HepG2 (cell line): ENCODE results near the gene DUS2. TPM values are rescaled to one million over a fixed set of nuclear protein-coding genes. Genes with fewer than 3 reads are reported as not detected.

Experiments used
- ATAC-seq: fragments of 200-7000 bp; cut with Tn5 transposase; 3 replicates; pipeline ENCODE4 v1.9.1; 2020; ENCODE audit warnings: mild to moderate bottlenecking, moderate library complexity
- BruUV-seq: library from RNA; stranded (reverse); fragments of 400-500 nt; replicated peaks from 2 replicates; lab custom pipeline; 2021; lab: Mats Ljungman, UMichigan
- CTCF ChIA-PET: fragments of 300-600 bp; formaldehyde crosslinking; extraction: SDS; loops from one replicate; lab custom pipeline; 2021; ENCODE audit warnings: low total read pairs, inconsistent platforms, low intra/inter-chr PET ratio; lab: Yijun Ruan, JAX
- POLR2A ChIA-PET: fragments of 350-600 bp; sonication (Branson Sonifier 250); formaldehyde crosslinking; loops from one replicate; lab custom pipeline; 2020; ENCODE audit warnings: antibody characterized with exemption, inconsistent platforms; lab: Yijun Ruan, JAX
- DNase-seq: peaks from one replicate; pipeline ENCODE4 v3.0.0-alpha.2; 2015; ENCODE audit warnings: low spot score
- FAIRE-seq: peaks from 3 replicates; lab custom pipeline; 2011; peaks lifted over from hg19 to GRCh38; lab: Jason Lieb, UNC
- H2AFZ ChIP-seq: one replicate; pipeline ENCODE4 v1.6.1; 2011; ENCODE audit warnings: low read length, inconsistent platforms
- H3K27ac ChIP-seq: fragments of 300-600 bp; 3 replicates; pipeline ENCODE4 v1.8.0; 2011; ENCODE audit warnings: mixed run types, mild to moderate bottlenecking, mixed read lengths, low read length, inconsistent platforms; ENCODE audit not compliant: insufficient read depth; ENCODE audit errors: extremely low read length
- H3K27me3 ChIP-seq, 2 experiments: fragments of 200-600 bp in 1 of 2; 2 replicates in 1 of 2; 3 replicates in 1 of 2; pipeline versions ENCODE4 v1.6.0 to v1.8.0; 2011; ENCODE audit warnings: low read length in 2 of 2, mild to moderate bottlenecking in 2 of 2, moderate library complexity in 2 of 2, inconsistent platforms in 1 of 2; ENCODE audit not compliant: insufficient read depth in 2 of 2, control insufficient read depth in 1 of 2
- H3K36me3 ChIP-seq, 2 experiments: fragments of 200-600 bp in 1 of 2; replicated peaks in 1 of 2; 2 replicates in 1 of 2; 3 replicates in 1 of 2; pipeline versions ENCODE4 v1.5.1 to v1.8.0; 2011; ENCODE audit warnings: low read length in 2 of 2, inconsistent platforms in 1 of 2; ENCODE audit not compliant: insufficient read depth in 2 of 2, control insufficient read depth in 1 of 2
- H3K4me1 ChIP-seq: 2 replicates; pipeline ENCODE4 v1.5.1; 2012; ENCODE audit warnings: low read length, inconsistent platforms; ENCODE audit not compliant: insufficient read depth
- H3K4me2 ChIP-seq: 2 replicates; pipeline ENCODE4 v1.6.0; 2011; ENCODE audit warnings: low read depth, low read length, inconsistent platforms
- H3K4me3 ChIP-seq, 3 experiments: fragments of 200-600 bp in 1 of 3; sonication (generic), shearing (Covaris generic) in 1 of 3; replicated peaks in 1 of 3; 2 replicates each; pipeline ENCODE4 v1.5.1; 2011 to 2016; ENCODE audit warnings: low read length in 3 of 3, inconsistent platforms in 2 of 3, low read depth in 2 of 3, mild to moderate bottlenecking in 2 of 3, control low read depth in 1 of 3, mixed read lengths in 1 of 3; ENCODE audit not compliant: insufficient read depth in 1 of 3
- H3K79me2 ChIP-seq: one replicate; pipeline ENCODE4 v1.6.1; 2011; ENCODE audit warnings: low read length, inconsistent platforms; ENCODE audit not compliant: insufficient read depth
- H3K9ac ChIP-seq: 2 replicates; pipeline ENCODE4 v1.6.0; 2011; ENCODE audit warnings: mild to moderate bottlenecking, low read depth, low read length, inconsistent platforms; ENCODE audit not compliant: insufficient read depth
- H3K9me3 ChIP-seq: 2 replicates; pipeline ENCODE4 v1.5.1; 2012; ENCODE audit warnings: mild to moderate bottlenecking, low read length
- H4K20me1 ChIP-seq: 2 replicates; pipeline ENCODE4 v1.6.0; 2011; ENCODE audit warnings: inconsistent platforms, mild to moderate bottlenecking, low read length, moderate library complexity; ENCODE audit not compliant: insufficient read depth
- HNRNPUL1 ChIP-seq: fragments of 200-400 bp; formaldehyde crosslinking; IDR thresholded peaks from 2 replicates; pipeline ENCODE4 v1.6.1; 2017; ENCODE audit warnings: low read depth, mild to moderate bottlenecking, low read length, moderate library complexity
- JUND ChIP-seq: sonication (generic); formaldehyde crosslinking; IDR thresholded peaks from 2 replicates; pipeline ENCODE4 v1.8.0; 2022; ENCODE audit warnings: mild to moderate bottlenecking, missing genetic modification reagents
- MEIS2 ChIP-seq: sonication (generic); formaldehyde crosslinking; IDR thresholded peaks from 2 replicates; pipeline ENCODE4 v1.9.0; 2021; ENCODE audit warnings: mild to moderate bottlenecking, missing genetic modification reagents
- MIER2 ChIP-seq: IDR thresholded peaks from 2 replicates; pipeline ENCODE4 v1.6.1; 2016; ENCODE audit warnings: missing biosample characterization, missing genetic modification reagents
- U2AF2 ChIP-seq: fragments of 200-400 bp; formaldehyde crosslinking; IDR thresholded peaks from 2 replicates; pipeline ENCODE4 v1.6.1; 2017; ENCODE audit warnings: low read depth, mild to moderate bottlenecking, low read length
- XRCC5 ChIP-seq: fragments of 200-400 bp; formaldehyde crosslinking; optimal IDR thresholded peaks from 2 replicates; pipeline ENCODE3; 2017; ENCODE audit warnings: mild to moderate bottlenecking, low read length
- ZFAT ChIP-seq: sonication (generic); formaldehyde crosslinking; conservative IDR thresholded peaks from 2 replicates; pipeline ENCODE4 v1.8.1; 2023; ENCODE audit warnings: missing genetic modification reagents, inconsistent platforms
- ZNF567 ChIP-seq: sonication (generic); formaldehyde crosslinking; IDR thresholded peaks from 2 replicates; pipeline ENCODE4 v1.8.1; 2023; ENCODE audit warnings: mild to moderate bottlenecking, missing genetic modification reagents, borderline replicate concordance
- WGBS: methylation state at CpG from one replicate; pipeline ENCODE4 v1.1.6; 2017; ENCODE audit warnings: low lambda C conversion rate; 5-methylcytosine and 5-hydroxymethylcytosine counted together
- in situ Hi-C: cut with HindIII; loops from 2 replicates; pipeline ENCODE4 v1.10.0; 2017; ENCODE audit warnings: low pct_unique_long_range_greater_than_20kb; ENCODE audit not compliant: extremely low pct_ligation_motif_present
- intact Hi-C: fragments of 100-400 bp; cut with micrococcal nuclease; formaldehyde crosslinking; loops from one replicate; pipeline ENCODE4 v1.10.0; 2022; ENCODE audit not compliant: unreplicated experiment
- polyA plus RNA-seq, 8 experiments: library from polyadenylated mRNA; depleted of rRNA in 3 of 8; stranded (reverse) in 7 of 8; unstranded in 1 of 8; fragments of >200 nt; fragmentation: Illumina TruSeq in 4 of 8; extraction: Trizol in 4 of 8; gene quantifications; 2 replicates each; pipeline versions ENCODE4 v1.2.1 to v1.2.3, GENCODE V29; 2011 to 2016; ENCODE audit warnings: low read depth in 4 of 8, missing spikeins in 1 of 8, mixed read lengths in 1 of 8; ENCODE audit not compliant: insufficient read depth in 1 of 8
- total RNA-seq, 5 experiments: library from RNA; depleted of rRNA; stranded (reverse); fragments of >200 nt; fragmentation: Illumina TruSeq; extraction: Trizol; gene quantifications; 2 replicates each; pipeline ENCODE4 v1.2.3, GENCODE V29; 2016; ENCODE audit warnings: low read depth in 1 of 5
- TF ChIP-seq, protein P1 (sequence below): sonication (generic); formaldehyde crosslinking; IDR thresholded peaks from 2 replicates; pipeline ENCODE4 v1.8.1; 2022; ENCODE audit warnings: low read depth, mild to moderate bottlenecking, missing genetic modification reagents
- TF ChIP-seq, protein P2 (sequence below): sonication (generic); formaldehyde crosslinking; IDR thresholded peaks from 2 replicates; pipeline ENCODE4 v1.4.0; 2020; ENCODE audit warnings: missing genetic modification reagents
- TF ChIP-seq, protein P3 (sequence below): sonication (generic); formaldehyde crosslinking; IDR thresholded peaks from 2 replicates; pipeline ENCODE4 v1.5.1; 2020; ENCODE audit warnings: missing genetic modification reagents, mild to moderate bottlenecking, borderline replicate concordance
- TF ChIP-seq, protein P4 (sequence below): sonication (generic); formaldehyde crosslinking; conservative IDR thresholded peaks from 2 replicates; pipeline ENCODE4 v1.8.0; 2022; ENCODE audit warnings: low read depth, missing genetic modification reagents
- TF ChIP-seq, protein P5 (sequence below): IDR thresholded peaks from 2 replicates; pipeline ENCODE4 v1.6.1; 2016; ENCODE audit warnings: missing compliant biosample characterization, missing genetic modification reagents, borderline replicate concordance

DUS2 gene
- total and polyA plus RNA-seq, 2 of the 13 experiments (the other 11 are each of a cell fraction or from before 2014, with no cell fraction given) = 17.8 to 25.1 TPM

DNA sequence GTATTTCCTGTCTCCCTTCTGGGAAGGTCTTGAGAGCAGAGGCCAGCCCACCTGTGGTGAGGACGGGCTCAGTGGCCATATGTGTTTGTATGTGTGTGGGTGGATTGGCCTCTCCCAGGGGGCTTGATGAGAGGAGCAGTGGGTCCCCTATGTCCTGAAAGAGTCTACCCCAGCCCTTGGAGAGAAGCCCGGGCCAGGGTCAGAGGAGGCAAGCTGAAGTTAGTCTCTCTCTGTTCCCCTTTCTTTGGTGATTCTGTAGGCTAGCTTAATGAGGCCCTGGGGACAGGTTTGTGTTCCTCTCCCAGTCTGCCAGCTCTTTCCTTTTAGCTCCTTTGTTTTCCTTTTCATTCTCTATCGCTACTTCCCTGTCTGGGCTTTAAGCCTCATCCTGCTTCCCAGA, 38.3 kb downstream of the DUS2 start:
- 100% methylated on average over 3 of the region's 3 CpGs for WGBS
- no peak for FAIRE-seq
- BruUV-seq = no TSS peak
- TF ChIP-seq, protein P1, sequence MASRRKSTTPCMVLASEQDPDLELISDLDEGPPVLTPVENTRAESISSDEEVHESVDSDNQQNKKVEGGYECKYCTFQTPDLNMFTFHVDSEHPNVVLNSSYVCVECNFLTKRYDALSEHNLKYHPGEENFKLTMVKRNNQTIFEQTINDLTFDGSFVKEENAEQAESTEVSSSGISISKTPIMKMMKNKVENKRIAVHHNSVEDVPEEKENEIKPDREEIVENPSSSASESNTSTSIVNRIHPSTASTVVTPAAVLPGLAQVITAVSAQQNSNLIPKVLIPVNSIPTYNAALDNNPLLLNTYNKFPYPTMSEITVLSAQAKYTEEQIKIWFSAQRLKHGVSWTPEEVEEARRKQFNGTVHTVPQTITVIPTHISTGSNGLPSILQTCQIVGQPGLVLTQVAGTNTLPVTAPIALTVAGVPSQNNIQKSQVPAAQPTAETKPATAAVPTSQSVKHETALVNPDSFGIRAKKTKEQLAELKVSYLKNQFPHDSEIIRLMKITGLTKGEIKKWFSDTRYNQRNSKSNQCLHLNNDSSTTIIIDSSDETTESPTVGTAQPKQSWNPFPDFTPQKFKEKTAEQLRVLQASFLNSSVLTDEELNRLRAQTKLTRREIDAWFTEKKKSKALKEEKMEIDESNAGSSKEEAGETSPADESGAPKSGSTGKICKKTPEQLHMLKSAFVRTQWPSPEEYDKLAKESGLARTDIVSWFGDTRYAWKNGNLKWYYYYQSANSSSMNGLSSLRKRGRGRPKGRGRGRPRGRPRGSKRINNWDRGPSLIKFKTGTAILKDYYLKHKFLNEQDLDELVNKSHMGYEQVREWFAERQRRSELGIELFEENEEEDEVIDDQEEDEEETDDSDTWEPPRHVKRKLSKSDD = no peak
- TF ChIP-seq HNRNPUL1 (no peak), MEIS2 (CRISPR knock-in tag) (no peak), ZNF567 (CRISPR knock-in tag) (no peak), MIER2 (CRISPR knock-in tag) (no peak), XRCC5 (no peak), ZFAT (no peak), JUND (CRISPR knock-in tag) (no peak), U2AF2 (no peak)
- TF ChIP-seq, protein P2, sequence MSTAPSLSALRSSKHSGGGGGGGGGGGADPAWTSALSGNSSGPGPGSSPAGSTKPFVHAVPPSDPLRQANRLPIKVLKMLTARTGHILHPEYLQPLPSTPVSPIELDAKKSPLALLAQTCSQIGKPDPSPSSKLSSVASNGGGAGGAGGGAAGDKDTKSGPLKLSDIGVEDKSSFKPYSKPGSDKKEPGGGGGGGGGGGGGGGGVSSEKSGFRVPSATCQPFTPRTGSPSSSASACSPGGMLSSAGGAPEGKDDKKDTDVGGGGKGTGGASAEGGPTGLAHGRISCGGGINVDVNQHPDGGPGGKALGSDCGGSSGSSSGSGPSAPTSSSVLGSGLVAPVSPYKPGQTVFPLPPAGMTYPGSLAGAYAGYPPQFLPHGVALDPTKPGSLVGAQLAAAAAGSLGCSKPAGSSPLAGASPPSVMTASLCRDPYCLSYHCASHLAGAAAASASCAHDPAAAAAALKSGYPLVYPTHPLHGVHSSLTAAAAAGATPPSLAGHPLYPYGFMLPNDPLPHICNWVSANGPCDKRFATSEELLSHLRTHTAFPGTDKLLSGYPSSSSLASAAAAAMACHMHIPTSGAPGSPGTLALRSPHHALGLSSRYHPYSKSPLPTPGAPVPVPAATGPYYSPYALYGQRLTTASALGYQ (CRISPR knock-in tag) = no peak
- TF ChIP-seq, protein P3, sequence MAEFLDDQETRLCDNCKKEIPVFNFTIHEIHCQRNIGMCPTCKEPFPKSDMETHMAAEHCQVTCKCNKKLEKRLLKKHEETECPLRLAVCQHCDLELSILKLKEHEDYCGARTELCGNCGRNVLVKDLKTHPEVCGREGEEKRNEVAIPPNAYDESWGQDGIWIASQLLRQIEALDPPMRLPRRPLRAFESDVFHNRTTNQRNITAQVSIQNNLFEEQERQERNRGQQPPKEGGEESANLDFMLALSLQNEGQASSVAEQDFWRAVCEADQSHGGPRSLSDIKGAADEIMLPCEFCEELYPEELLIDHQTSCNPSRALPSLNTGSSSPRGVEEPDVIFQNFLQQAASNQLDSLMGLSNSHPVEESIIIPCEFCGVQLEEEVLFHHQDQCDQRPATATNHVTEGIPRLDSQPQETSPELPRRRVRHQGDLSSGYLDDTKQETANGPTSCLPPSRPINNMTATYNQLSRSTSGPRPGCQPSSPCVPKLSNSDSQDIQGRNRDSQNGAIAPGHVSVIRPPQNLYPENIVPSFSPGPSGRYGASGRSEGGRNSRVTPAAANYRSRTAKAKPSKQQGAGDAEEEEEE = no peak
- TF ChIP-seq, protein P4, sequence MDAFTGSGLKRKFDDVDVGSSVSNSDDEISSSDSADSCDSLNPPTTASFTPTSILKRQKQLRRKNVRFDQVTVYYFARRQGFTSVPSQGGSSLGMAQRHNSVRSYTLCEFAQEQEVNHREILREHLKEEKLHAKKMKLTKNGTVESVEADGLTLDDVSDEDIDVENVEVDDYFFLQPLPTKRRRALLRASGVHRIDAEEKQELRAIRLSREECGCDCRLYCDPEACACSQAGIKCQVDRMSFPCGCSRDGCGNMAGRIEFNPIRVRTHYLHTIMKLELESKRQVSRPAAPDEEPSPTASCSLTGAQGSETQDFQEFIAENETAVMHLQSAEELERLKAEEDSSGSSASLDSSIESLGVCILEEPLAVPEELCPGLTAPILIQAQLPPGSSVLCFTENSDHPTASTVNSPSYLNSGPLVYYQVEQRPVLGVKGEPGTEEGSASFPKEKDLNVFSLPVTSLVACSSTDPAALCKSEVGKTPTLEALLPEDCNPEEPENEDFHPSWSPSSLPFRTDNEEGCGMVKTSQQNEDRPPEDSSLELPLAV (CRISPR knock-in tag) = no peak
- TF ChIP-seq, protein P5, sequence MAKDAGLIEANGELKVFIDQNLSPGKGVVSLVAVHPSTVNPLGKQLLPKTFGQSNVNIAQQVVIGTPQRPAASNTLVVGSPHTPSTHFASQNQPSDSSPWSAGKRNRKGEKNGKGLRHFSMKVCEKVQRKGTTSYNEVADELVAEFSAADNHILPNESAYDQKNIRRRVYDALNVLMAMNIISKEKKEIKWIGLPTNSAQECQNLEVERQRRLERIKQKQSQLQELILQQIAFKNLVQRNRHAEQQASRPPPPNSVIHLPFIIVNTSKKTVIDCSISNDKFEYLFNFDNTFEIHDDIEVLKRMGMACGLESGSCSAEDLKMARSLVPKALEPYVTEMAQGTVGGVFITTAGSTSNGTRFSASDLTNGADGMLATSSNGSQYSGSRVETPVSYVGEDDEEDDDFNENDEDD (CRISPR knock-in tag) = no peak

More for the DNA sequence above, 38.3 kb downstream of the DUS2 start:
- in situ Hi-C loops = no loop called here
- no peaks in the 10 kb centered on the region for H4K20me1 ChIP-seq
- intact Hi-C loops = loop anchor here (10.0 kb wide), 1 partner anchor 247 kb away; no protein-coding TSS in a partner anchor
- no peaks in the 10 kb centered on the region for H3K79me2 ChIP-seq
- no peak overlapping the region for H2AFZ ChIP-seq
- H3K27me3 ChIP-seq = no peaks in the 10 kb centered on the region
- H3K9ac ChIP-seq = no peak overlapping the region
- no peak overlapping the region for H3K4me3 ChIP-seq
- H3K27ac ChIP-seq = no peak overlapping the region
- no peak overlapping the region for H3K4me2 ChIP-seq
- peaks cover 29 to 36% of the 10 kb centered on the region in 2 experiments for H3K36me3 ChIP-seq
- H3K9me3 ChIP-seq = no peaks in the 10 kb centered on the region
- no peaks in the 10 kb centered on the region for H3K4me1 ChIP-seq
- ATAC-seq = no peak
- ChIA-PET CTCF (no interaction called here), POLR2A (interaction anchor here (1.2 to 4.3 kb wide), 2 partner anchors 18 to 23 kb away, joined by 5 to 11 read pairs; no protein-coding TSS in a partner anchor)
- no peak for DNase-seq
